NCI-H1436 treated with DMSO at 0.1 percent for 48 hours (cell line): ENCODE results near the gene TPRG1.

ENCODE experiments used
- DNase-seq: peaks from one replicate; lab custom pipeline; 2025; lab: John Stamatoyannopoulos, UW

The TPRG1 gene

GRCh38 chr3:189166321-189166720, 5.5 kb upstream of the TPRG1 start:
- no peak for DNase-seq

GRCh38 chr3:189167027-189167766, 4.6 kb upstream of the TPRG1 start:
- no peak for DNase-seq

GRCh38 chr3:189168711-189169110, 3.1 kb upstream of the TPRG1 start:
- DNase-seq = no peak

GRCh38 chr3:189169728-189170127, 2.0 kb upstream of the TPRG1 start:
- peak; percentile 92 for DNase-seq

GRCh38 chr3:189170559-189170958, 1.2 kb upstream of the TPRG1 start:
- DNase-seq = no peak

GRCh38 chr3:189172668-189173419, 1.1 kb downstream of the TPRG1 start:
- DNase-seq = peak; percentile 49

- no peak for DNase-seq
Measured at GRCh38 chr3:189184566-189184965, 12.8 kb downstream of the TPRG1 start.

GRCh38 chr3:189186101-189186500, 14.3 kb downstream of the TPRG1 start:
- DNase-seq = no peak

GRCh38 chr3:189188466-189188865, 16.7 kb downstream of the TPRG1 start:
- no peak for DNase-seq

- DNase-seq = no peak
Measured at GRCh38 chr3:189192725-189193124, 21.0 kb downstream of the TPRG1 start.

- DNase-seq = no peak
Measured at GRCh38 chr3:189195302-189195701, 23.5 kb downstream of the TPRG1 start.

GRCh38 chr3:189202106-189202505, 30.3 kb downstream of the TPRG1 start:
- DNase-seq = no peak

GRCh38 chr3:189202583-189202982, 30.8 kb downstream of the TPRG1 start:
- no peak for DNase-seq

GRCh38 chr3:189204167-189204866, 32.5 kb downstream of the TPRG1 start:
- DNase-seq = no peak

GRCh38 chr3:189204937-189205336, 33.2 kb downstream of the TPRG1 start:
- no peak for DNase-seq

- DNase-seq = no peak
Measured at GRCh38 chr3:189210251-189210770, 38.5 kb downstream of the TPRG1 start.

GRCh38 chr3:189212681-189213080, 40.9 kb downstream of the TPRG1 start:
- DNase-seq = no peak

- DNase-seq = no peak
Measured at GRCh38 chr3:189214651-189215050, 42.9 kb downstream of the TPRG1 start.

GRCh38 chr3:189222927-189223636, 51.3 kb downstream of the TPRG1 start:
- DNase-seq = no peak

GRCh38 chr3:189225431-189225830, 53.7 kb downstream of the TPRG1 start:
- no peak for DNase-seq

GRCh38 chr3:189227249-189227648, 55.5 kb downstream of the TPRG1 start:
- no peak for DNase-seq
